NCI-H2081 (cell line): Measurements from ENCODE around the gene LRRC32.
A peak's percentile ranks its signal among the peaks of the same experiment; 100 is the strongest.
"Not testable (repeated sequence)": the region's sequence is repeated elsewhere in the genome, so short reads cannot be mapped to it uniquely, and the experiment has no call there.

Source experiments
- DNase-seq, 2 experiments: peaks; one replicate each; lab custom pipeline; 2025; lab: John Stamatoyannopoulos, UW

LRRC32 gene

GRCh38 chr11:76610871-76611475 is 59.6 kb downstream of the LRRC32 start:
- peak; percentile 10 to 13 for DNase-seq

- DNase-seq, result no peak
Observed at GRCh38 chr11:76610371-76610770, 60.2 kb downstream of the LRRC32 start.

GRCh38 chr11:76609736-76610370 is 60.7 kb downstream of the LRRC32 start:
- DNase-seq, result no peak

GRCh38 chr11:76608879-76609460 is 61.6 kb downstream of the LRRC32 start:
- DNase-seq, result not testable (repeated sequence)

- not testable (repeated sequence) for DNase-seq
Observed at GRCh38 chr11:76608228-76608627, 62.3 kb downstream of the LRRC32 start.
